GM12878 (cell line): ENCODE results near the gene DZIP1L.

Source experiments
- CBFB ChIP-seq: IDR thresholded peaks from 2 replicates; pipeline ENCODE4 v1.6.1; 2016; ENCODE audit warnings: antibody characterized with exemption, low read depth
- CTCF ChIP-seq, 3 experiments: IDR thresholded peaks in 2 of 3; conservative IDR thresholded peaks in 1 of 3; 2 replicates each; pipeline ENCODE4 v1.5.1; 2011; ENCODE audit warnings: low read depth in 3 of 3, low read length in 3 of 3, mild to moderate bottlenecking in 3 of 3, control low read depth in 2 of 3, moderate library complexity in 2 of 3, inconsistent platforms in 1 of 3, mixed read lengths in 1 of 3; ENCODE audit not compliant: control insufficient read depth in 2 of 3, insufficient read depth in 1 of 3; ENCODE audit errors: extremely low read depth in 1 of 3
- EP300 ChIP-seq, 2 experiments: fragments of 150-350 bp in 1 of 2; IDR thresholded peaks; 2 replicates each; pipeline ENCODE4 v1.6.1; 2011 to 2012; ENCODE audit warnings: low read depth in 2 of 2, low read length in 2 of 2, borderline replicate concordance in 1 of 2, improper control_type of control experiment in 1 of 2, inconsistent platforms in 1 of 2; ENCODE audit not compliant: control insufficient read depth in 1 of 2
- HDGF ChIP-seq: fragments of 450-650 bp; IDR thresholded peaks from 2 replicates; pipeline ENCODE4 v1.6.1; 2016; ENCODE audit warnings: antibody characterized with exemption
- POLR2A ChIP-seq: IDR thresholded peaks from 2 replicates; pipeline ENCODE4 v1.6.1; 2011; ENCODE audit warnings: low read depth, mild to moderate bottlenecking, low read length
- RAD21 ChIP-seq: IDR thresholded peaks from 2 replicates; pipeline ENCODE4 v1.6.1; 2011; ENCODE audit warnings: mild to moderate bottlenecking, low read depth, low read length, moderate library complexity; ENCODE audit not compliant: insufficient read depth
- RAD51 ChIP-seq: fragments of 450-650 bp; IDR thresholded peaks from 2 replicates; pipeline ENCODE4 v1.6.1; 2016; ENCODE audit warnings: moderate library complexity, mild to moderate bottlenecking, inconsistent platforms
- SUZ12 ChIP-seq: fragments of 200-600 bp; sonication (generic); IDR thresholded peaks from one replicate; pipeline ENCODE4 v1.6.1; 2018; ENCODE audit warnings: antibody characterized with exemption, mild to moderate bottlenecking; ENCODE audit not compliant: unreplicated experiment
- TCF12 ChIP-seq: IDR thresholded peaks from 2 replicates; pipeline ENCODE4 v1.6.1; 2011; ENCODE audit warnings: low read depth, mild to moderate bottlenecking, low read length
- ZBTB11 ChIP-seq: fragments of 450-650 bp; formaldehyde crosslinking; IDR thresholded peaks from 2 replicates; pipeline ENCODE4 v1.5.0; 2022; ENCODE audit warnings: mild to moderate bottlenecking, missing genetic modification characterization
- ZNF217 ChIP-seq: fragments of 450-650 bp; IDR thresholded peaks from 2 replicates; pipeline ENCODE4 v1.6.1; 2017; ENCODE audit warnings: antibody characterized with exemption, mild to moderate bottlenecking

GRCh38 chr3:138082085-138082991 lies 33.1 kb downstream of the DZIP1L start:
- TF ChIP-seq EP300 (IDR thresholded peaks at IDR 0.05; ENCODE audit: borderline replicate concordance in 1 of 2, control insufficient read depth in 1 of 2, low read depth in 2 of 2, low read length in 2 of 2): no peak
- no peak for TF ChIP-seq CTCF (IDR thresholded peaks at IDR 0.05 in 2 of 3, conservative IDR thresholded peaks at IDR 0.05 in 1 of 3; ENCODE audit: control insufficient read depth in 2 of 3, extremely low read depth in 1 of 3, insufficient read depth in 1 of 3, low read depth in 3 of 3, low read length in 3 of 3)
- TF ChIP-seq ZBTB11 (CRISPR knock-in tag): no peak
- no peak for TF ChIP-seq CBFB
- TF ChIP-seq POLR2A: no peak
- TF ChIP-seq RAD21: no peak
- TF ChIP-seq SUZ12: no peak
- TF ChIP-seq TCF12: no peak
- TF ChIP-seq ZNF217: no peak
- TF ChIP-seq HDGF: no peak
- TF ChIP-seq RAD51: no peak
